Measurements from ENCODE around the gene GJD3.

DNA sequence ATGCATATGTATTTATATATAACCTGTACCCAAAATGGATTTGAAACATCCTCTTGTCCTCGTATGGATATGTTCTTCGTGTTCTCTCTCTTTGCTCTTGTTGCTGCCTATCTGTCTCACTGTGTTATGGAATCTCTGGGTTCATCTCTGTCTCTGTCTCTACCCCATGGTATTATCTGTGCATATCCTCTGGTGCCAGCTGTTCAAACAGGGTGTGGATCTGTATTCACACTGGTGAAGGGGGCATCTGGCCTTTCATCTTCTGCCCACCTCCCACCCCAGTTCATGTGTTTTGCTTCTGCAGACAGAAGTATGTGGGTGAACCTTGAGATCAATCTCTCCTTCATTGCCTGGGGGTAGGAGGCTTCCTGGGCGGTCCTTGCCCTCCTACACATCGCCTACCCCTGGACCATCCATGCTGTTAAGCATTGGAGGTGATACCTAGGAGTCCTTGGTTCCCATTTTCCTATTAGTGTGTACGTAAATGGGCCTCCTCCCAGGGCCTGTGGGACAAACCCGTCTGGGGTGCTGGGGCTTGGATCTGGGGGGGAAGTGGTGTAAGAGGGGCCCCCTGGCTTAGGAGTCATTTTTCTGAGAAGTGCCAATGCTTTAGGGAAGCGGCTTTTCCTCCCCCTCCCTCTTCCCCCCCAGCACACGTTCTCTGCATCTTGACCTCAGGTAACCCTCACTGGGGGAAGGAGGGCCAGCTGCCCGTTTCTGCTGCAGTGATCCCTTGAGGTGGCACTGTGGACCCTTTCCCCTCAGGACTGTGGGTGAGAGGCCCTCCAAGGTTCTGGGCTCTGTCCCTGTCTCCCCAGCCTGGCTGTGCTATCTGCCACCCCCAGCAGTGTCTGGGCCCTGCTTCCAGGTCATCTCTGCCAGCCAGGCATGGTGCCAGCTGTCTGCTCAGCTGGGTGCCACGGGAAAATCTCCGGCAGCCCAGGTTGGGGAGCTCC, 34.4 kb downstream of the GJD3 start:
- no peak for TF ChIP-seq POLR2A (IDR thresholded peaks at IDR 0.05; ENCODE audit: low read length)
- no peak for TF ChIP-seq GATA1 (IDR thresholded peaks at IDR 0.05; ENCODE audit: low read depth, low read length)

Measured in erythroblast (primary cell).